ENCODE measurements around the gene AADAC.
"Not testable (repeated sequence)": the region's sequence is repeated elsewhere in the genome, so short reads cannot be mapped to it uniquely, and the experiment has no call there.

AADAC gene

GRCh38 chr3:151845306-151845905 is 31.5 kb downstream of the AADAC start:
- no peak for DNase-seq (ENCODE audit: extremely low read depth, low read depth)
- TF ChIP-seq CTCF (IDR thresholded peaks at IDR 0.05; ENCODE audit: low read depth, low read length, missing control alignments): no peak
- no peak overlapping the region for H3K4me3 ChIP-seq (replicated peaks; ENCODE audit: low read depth, low read length)

GRCh38 chr3:151850065-151850464 is 36.1 kb downstream of the AADAC start:
- not testable (repeated sequence) for H3K4me3 ChIP-seq (replicated peaks; ENCODE audit: low read depth, low read length); DNase-seq (ENCODE audit: extremely low read depth, low read depth)

- H3K4me3 ChIP-seq (replicated peaks; ENCODE audit: low read depth, low read length): no peak overlapping the region
- TF ChIP-seq CTCF (IDR thresholded peaks at IDR 0.05; ENCODE audit: low read depth, low read length, missing control alignments): no peak
- no peak for DNase-seq (ENCODE audit: extremely low read depth, low read depth)
Observed at GRCh38 chr3:151852074-151852811, 38.3 kb downstream of the AADAC start.

DNA sequence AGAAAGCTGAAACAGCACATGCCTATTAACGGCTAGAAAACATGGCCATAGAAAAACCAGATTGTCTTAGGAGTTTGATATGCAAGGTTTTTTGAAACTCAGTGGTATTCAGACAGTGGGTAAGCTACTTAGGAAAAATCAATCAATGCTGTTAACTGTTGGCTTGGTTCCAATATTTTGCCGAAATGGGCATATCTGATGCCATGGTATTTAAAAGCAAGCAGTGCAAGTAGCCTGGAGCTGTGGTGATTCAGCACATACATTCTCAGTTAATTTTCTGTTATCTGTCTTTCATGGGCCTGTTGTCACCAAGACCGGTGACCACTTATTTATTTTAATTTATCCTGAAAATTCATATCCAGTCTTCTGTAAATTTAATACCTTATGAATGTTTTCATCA is 42.2 kb downstream of the AADAC start:
- no peak for DNase-seq (ENCODE audit: extremely low read depth, low read depth)
- H3K4me3 ChIP-seq (replicated peaks; ENCODE audit: low read depth, low read length): no peak overlapping the region
- TF ChIP-seq CTCF (IDR thresholded peaks at IDR 0.05; ENCODE audit: low read depth, low read length, missing control alignments): no peak

DNA sequence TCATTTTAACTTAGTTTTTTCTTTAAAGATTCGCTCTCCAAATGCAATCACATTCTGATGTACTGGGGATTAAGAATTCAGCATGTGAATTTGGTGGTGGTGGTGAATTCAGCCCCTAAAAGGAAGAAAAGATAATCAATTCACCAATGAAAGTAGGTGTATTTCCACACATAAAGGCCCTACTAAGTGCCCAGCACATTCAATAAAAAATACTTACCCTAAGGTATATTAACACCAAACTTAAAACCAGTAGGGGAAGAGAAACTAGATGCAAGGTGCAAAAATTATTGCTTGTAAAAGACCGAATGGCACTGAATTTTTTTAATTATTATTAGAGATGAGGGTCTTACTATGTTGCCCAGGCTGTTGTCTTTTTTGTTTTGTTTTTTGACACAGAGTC is 42.7 kb downstream of the AADAC start:
- H3K4me3 ChIP-seq (replicated peaks; ENCODE audit: low read depth, low read length): no peak overlapping the region
- no peak for DNase-seq (ENCODE audit: extremely low read depth, low read depth)
- TF ChIP-seq CTCF (IDR thresholded peaks at IDR 0.05; ENCODE audit: low read depth, low read length, missing control alignments): no peak

- no peak for TF ChIP-seq CTCF (IDR thresholded peaks at IDR 0.05; ENCODE audit: low read depth, low read length, missing control alignments)
- H3K4me3 ChIP-seq (replicated peaks; ENCODE audit: low read depth, low read length): no peak overlapping the region
- DNase-seq (ENCODE audit: extremely low read depth, low read depth): no peak
Observed at GRCh38 chr3:151859233-151859673, 45.3 kb downstream of the AADAC start.

GRCh38 chr3:151859905-151860304 is 46.0 kb downstream of the AADAC start:
- no peak for DNase-seq (ENCODE audit: extremely low read depth, low read depth)
- no peak overlapping the region for H3K4me3 ChIP-seq (replicated peaks; ENCODE audit: low read depth, low read length)
- TF ChIP-seq CTCF (IDR thresholded peaks at IDR 0.05; ENCODE audit: low read depth, low read length, missing control alignments): no peak

Measured in HFF-Myc (cell line).